Measurements from ENCODE around the gene CSNK2B. TPM values are rescaled to one million over a fixed set of nuclear protein-coding genes. Genes with fewer than 3 reads are reported as not detected.

The CSNK2B gene
- total and polyA plus RNA-seq, 9 of the 15 experiments (the other 6 are each of a cell fraction or from before 2014, with no cell fraction given) = 120 to 1,126 (median 529) TPM

DNA sequence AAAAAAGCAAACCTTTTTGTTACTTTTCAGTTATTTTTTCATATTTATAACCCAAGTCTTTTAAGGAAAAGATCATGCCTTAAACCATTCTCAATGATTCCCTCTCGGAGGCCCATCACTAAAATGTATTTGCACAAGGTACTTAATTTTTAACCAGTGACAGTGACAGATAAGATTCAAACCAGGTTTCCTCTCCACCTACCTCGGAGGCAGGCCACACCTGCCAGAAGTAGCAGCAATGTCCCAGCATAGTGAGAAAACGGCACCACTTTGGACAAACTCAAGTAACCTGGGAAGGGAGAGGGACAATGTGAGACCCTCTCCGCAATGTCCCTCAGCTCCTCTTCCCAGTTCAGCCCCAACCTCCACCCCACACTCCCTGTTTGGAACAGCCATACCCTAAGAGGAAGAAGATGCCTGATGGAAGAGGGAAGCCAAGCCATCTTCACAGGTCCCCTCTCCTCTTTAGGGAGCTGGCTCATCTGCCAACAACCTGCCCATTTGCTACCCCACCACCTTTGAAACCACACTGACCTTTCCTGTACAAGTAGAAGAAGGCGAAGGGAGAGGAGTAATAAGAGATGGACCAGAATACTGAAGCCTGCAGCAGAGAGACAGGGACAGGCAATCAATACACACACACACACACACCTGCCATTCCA is 35.0 kb downstream of the CSNK2B start (continued):
- TF ChIP-seq, protein P1, sequence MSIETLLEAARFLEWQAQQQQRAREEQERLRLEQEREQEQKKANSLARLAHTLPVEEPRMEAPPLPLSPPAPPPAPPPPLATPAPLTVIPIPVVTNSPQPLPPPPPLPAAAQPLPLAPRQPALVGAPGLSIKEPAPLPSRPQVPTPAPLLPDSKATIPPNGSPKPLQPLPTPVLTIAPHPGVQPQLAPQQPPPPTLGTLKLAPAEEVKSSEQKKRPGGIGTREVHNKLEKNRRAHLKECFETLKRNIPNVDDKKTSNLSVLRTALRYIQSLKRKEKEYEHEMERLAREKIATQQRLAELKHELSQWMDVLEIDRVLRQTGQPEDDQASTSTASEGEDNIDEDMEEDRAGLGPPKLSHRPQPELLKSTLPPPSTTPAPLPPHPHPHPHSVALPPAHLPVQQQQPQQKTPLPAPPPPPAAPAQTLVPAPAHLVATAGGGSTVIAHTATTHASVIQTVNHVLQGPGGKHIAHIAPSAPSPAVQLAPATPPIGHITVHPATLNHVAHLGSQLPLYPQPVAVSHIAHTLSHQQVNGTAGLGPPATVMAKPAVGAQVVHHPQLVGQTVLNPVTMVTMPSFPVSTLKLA (conservative IDR thresholded peaks at IDR 0.05) = no peak
- no peak for TF ChIP-seq MAZ (CRISPR knock-in tag; conservative IDR thresholded peaks at IDR 0.05 in 1 of 2, IDR thresholded peaks at IDR 0.05 in 1 of 2)
- TF ChIP-seq SP2 (IDR thresholded peaks at IDR 0.05; ENCODE audit: extremely low read depth, low read depth, low read length, poor library complexity, severe bottlenecking) = peak; percentile 13
- peak; percentile 29; the same call in 1 of the 2 replicates for TF ChIP-seq SUPT5H (IDR thresholded peaks at IDR 0.05)
- TF ChIP-seq, protein P2, sequence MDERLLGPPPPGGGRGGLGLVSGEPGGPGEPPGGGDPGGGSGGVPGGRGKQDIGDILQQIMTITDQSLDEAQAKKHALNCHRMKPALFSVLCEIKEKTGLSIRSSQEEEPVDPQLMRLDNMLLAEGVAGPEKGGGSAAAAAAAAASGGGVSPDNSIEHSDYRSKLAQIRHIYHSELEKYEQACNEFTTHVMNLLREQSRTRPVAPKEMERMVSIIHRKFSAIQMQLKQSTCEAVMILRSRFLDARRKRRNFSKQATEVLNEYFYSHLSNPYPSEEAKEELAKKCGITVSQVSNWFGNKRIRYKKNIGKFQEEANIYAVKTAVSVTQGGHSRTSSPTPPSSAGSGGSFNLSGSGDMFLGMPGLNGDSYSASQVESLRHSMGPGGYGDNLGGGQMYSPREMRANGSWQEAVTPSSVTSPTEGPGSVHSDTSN (CRISPR knock-in tag; IDR thresholded peaks at IDR 0.05; ENCODE audit: low read depth) = no peak
- TF ChIP-seq, protein P2 (tag; conservative IDR thresholded peaks at IDR 0.05; ENCODE audit: low read depth) = no peak
- TF ChIP-seq KLF13 (tag; IDR thresholded peaks at IDR 0.05; ENCODE audit: borderline replicate concordance, low read depth) = no peak
- TF ChIP-seq SMARCE1 (IDR thresholded peaks at IDR 0.05) = no peak
- TF ChIP-seq, protein P3, sequence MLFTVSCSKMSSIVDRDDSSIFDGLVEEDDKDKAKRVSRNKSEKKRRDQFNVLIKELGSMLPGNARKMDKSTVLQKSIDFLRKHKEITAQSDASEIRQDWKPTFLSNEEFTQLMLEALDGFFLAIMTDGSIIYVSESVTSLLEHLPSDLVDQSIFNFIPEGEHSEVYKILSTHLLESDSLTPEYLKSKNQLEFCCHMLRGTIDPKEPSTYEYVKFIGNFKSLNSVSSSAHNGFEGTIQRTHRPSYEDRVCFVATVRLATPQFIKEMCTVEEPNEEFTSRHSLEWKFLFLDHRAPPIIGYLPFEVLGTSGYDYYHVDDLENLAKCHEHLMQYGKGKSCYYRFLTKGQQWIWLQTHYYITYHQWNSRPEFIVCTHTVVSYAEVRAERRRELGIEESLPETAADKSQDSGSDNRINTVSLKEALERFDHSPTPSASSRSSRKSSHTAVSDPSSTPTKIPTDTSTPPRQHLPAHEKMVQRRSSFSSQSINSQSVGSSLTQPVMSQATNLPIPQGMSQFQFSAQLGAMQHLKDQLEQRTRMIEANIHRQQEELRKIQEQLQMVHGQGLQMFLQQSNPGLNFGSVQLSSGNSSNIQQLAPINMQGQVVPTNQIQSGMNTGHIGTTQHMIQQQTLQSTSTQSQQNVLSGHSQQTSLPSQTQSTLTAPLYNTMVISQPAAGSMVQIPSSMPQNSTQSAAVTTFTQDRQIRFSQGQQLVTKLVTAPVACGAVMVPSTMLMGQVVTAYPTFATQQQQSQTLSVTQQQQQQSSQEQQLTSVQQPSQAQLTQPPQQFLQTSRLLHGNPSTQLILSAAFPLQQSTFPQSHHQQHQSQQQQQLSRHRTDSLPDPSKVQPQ (CRISPR knock-in tag; IDR thresholded peaks at IDR 0.05; ENCODE audit: borderline replicate concordance) = no peak
- TF ChIP-seq, protein P4, sequence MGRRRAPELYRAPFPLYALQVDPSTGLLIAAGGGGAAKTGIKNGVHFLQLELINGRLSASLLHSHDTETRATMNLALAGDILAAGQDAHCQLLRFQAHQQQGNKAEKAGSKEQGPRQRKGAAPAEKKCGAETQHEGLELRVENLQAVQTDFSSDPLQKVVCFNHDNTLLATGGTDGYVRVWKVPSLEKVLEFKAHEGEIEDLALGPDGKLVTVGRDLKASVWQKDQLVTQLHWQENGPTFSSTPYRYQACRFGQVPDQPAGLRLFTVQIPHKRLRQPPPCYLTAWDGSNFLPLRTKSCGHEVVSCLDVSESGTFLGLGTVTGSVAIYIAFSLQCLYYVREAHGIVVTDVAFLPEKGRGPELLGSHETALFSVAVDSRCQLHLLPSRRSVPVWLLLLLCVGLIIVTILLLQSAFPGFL (CRISPR knock-in tag; IDR thresholded peaks at IDR 0.05) = peak; percentile 42; the same call in 1 of the 2 replicates
- TF ChIP-seq, protein P5, sequence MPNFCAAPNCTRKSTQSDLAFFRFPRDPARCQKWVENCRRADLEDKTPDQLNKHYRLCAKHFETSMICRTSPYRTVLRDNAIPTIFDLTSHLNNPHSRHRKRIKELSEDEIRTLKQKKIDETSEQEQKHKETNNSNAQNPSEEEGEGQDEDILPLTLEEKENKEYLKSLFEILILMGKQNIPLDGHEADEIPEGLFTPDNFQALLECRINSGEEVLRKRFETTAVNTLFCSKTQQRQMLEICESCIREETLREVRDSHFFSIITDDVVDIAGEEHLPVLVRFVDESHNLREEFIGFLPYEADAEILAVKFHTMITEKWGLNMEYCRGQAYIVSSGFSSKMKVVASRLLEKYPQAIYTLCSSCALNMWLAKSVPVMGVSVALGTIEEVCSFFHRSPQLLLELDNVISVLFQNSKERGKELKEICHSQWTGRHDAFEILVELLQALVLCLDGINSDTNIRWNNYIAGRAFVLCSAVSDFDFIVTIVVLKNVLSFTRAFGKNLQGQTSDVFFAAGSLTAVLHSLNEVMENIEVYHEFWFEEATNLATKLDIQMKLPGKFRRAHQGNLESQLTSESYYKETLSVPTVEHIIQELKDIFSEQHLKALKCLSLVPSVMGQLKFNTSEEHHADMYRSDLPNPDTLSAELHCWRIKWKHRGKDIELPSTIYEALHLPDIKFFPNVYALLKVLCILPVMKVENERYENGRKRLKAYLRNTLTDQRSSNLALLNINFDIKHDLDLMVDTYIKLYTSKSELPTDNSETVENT (CRISPR knock-in tag; IDR thresholded peaks at IDR 0.05) = 0 out of 2 replicates have a peak, but pooled peaks have one; percentile 17
- no peak for TF ChIP-seq HEY1 (CRISPR knock-in tag; IDR thresholded peaks at IDR 0.05; ENCODE audit: borderline replicate concordance)
- TF ChIP-seq TBL1XR1 (IDR thresholded peaks at IDR 0.05; ENCODE audit: low read length in 2 of 2) = no peak
